Activated B cell treated with CpG ODN at 0.5 μM for 24 hours (primary cell): ENCODE measurements around the gene GANC. TPM values are rescaled to one million over a fixed set of nuclear protein-coding genes. Genes with fewer than 3 reads are reported as not detected.
A peak's percentile ranks its signal among the peaks of the same experiment; 100 is the strongest.

ENCODE experiments used
- ATAC-seq: fragments of 200-7000 bp; cut with Tn5 transposase; one replicate; pipeline ENCODE4 v1.10.0; 2021; ENCODE audit warnings: low read depth, mild to moderate bottlenecking, moderate library complexity
- CTCF ChIA-PET: fragments of 350-600 bp; sonication (Branson Sonifier 250); formaldehyde crosslinking; loops from one replicate; lab custom pipeline; 2021; ENCODE audit warnings: antibody characterized with exemption; lab: Charles Lee
- POLR2A ChIA-PET: fragments of 350-600 bp; sonication (Branson Sonifier 250); formaldehyde crosslinking; loops from one replicate; lab custom pipeline; 2021; ENCODE audit warnings: antibody characterized with exemption; lab: Charles Lee
- DNase-seq: peaks from one replicate; pipeline ENCODE4 v3.0.0; 2022
- H3K27ac Mint-ChIP-seq: one replicate; pipeline ENCODE4 v1.8.0; 2020; ENCODE audit warnings: mixed read lengths
- H3K27me3 Mint-ChIP-seq: one replicate; pipeline ENCODE4 v1.8.0; 2021; ENCODE audit warnings: mixed read lengths
- H3K36me3 Mint-ChIP-seq: one replicate; pipeline ENCODE4 v1.8.0; 2021; ENCODE audit warnings: low read depth, mixed read lengths
- H3K4me1 Mint-ChIP-seq: one replicate; pipeline ENCODE4 v1.8.0; 2021; ENCODE audit warnings: mixed read lengths
- H3K4me3 Mint-ChIP-seq: one replicate; pipeline ENCODE4 v1.8.0; 2020; ENCODE audit warnings: mild to moderate bottlenecking, mixed read lengths
- H3K9me3 Mint-ChIP-seq: one replicate; pipeline ENCODE4 v1.8.0; 2020; ENCODE audit warnings: mixed read lengths
- intact Hi-C: fragments of 100-400 bp; cut with micrococcal nuclease; formaldehyde crosslinking; loops from one replicate; pipeline ENCODE4 v1.15.1; 2024
- total RNA-seq: library from RNA; stranded (reverse); gene quantifications from 2 replicates; pipeline ENCODE4 v1.2.3, GENCODE V29; 2022
- TF ChIP-seq, protein P1 (sequence below): fragments of 200-600 bp; IDR thresholded peaks from one replicate; pipeline ENCODE4 v1.8.0; 2022; ENCODE audit warnings: antibody characterized with exemption, mild to moderate bottlenecking

The GANC gene
- total RNA-seq, 1 donor from 2014 or later: 72.2 TPM

DNA sequence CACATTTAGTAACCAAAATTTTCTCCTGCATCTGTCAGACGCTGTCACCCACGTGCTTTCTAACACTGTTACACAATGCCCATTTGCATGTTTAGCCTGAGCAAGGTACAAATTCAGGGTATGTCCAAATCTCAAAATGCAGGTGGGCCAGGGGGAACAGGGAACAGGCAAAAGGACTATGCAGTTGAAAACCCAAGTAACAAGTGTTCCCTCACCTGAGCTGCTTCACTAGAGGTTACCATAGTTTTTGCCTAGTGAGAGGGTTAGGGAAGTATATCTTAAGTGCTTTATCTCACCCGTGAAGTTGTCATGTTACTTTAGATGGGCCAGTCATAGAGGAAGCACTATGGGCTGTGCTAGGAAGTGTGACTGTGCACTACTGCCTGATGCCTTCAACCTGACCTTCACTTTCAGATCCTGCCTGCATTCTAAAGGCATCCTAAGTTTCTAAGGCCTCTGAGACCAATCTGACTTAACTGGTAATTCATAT lies 6.3 kb downstream of the GANC start:
- H3K27me3 Mint-ChIP-seq: no peaks in the 10 kb centered on the region
- H3K36me3 Mint-ChIP-seq: peaks cover 59% of the 10 kb centered on the region
- TF ChIP-seq, protein P1, sequence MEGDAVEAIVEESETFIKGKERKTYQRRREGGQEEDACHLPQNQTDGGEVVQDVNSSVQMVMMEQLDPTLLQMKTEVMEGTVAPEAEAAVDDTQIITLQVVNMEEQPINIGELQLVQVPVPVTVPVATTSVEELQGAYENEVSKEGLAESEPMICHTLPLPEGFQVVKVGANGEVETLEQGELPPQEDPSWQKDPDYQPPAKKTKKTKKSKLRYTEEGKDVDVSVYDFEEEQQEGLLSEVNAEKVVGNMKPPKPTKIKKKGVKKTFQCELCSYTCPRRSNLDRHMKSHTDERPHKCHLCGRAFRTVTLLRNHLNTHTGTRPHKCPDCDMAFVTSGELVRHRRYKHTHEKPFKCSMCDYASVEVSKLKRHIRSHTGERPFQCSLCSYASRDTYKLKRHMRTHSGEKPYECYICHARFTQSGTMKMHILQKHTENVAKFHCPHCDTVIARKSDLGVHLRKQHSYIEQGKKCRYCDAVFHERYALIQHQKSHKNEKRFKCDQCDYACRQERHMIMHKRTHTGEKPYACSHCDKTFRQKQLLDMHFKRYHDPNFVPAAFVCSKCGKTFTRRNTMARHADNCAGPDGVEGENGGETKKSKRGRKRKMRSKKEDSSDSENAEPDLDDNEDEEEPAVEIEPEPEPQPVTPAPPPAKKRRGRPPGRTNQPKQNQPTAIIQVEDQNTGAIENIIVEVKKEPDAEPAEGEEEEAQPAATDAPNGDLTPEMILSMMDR: no peak
- peaks cover 24% of the 10 kb centered on the region for H3K4me1 Mint-ChIP-seq
- ChIA-PET CTCF (no interaction called here), POLR2A (no interaction called here)
- DNase-seq: no peak
- H3K27ac Mint-ChIP-seq: no peak overlapping the region
- intact Hi-C loops: loop anchor here (10.0 kb wide), 2 partner anchors 456 to 906 kb away; partner anchors contain the start of genes CCNDBP1 and CDAN1
- H3K9me3 Mint-ChIP-seq: no peaks in the 10 kb centered on the region
- no peak overlapping the region for H3K4me3 Mint-ChIP-seq
- peak; percentile 57 for ATAC-seq

DNA sequence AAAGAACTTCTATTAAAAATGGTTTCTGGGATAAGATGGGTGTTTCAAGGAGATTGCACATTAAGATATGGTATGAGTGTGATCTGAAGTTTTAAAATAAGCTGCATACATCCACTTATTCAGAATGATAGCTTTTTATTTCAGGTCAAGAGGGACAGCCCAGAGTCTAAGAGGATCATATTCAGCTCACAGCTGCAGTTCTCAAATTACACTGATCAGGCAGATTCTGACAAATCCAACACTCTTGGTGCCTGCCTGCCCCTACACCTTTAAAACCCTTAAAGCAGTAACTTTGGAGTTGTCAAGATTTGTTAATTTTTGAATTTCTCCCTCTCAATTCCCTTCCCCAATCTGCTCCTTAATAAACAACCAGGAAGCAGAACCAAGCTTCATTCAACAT lies 9.3 kb downstream of the GANC start:
- ATAC-seq: no peak
- Mint-ChIP-seq H3K4me1 (peaks cover 3% of the 10 kb centered on the region), H3K4me3 (no peak overlapping the region), H3K27me3 (no peaks in the 10 kb centered on the region), H3K27ac (no peak overlapping the region), H3K9me3 (no peaks in the 10 kb centered on the region), H3K36me3 (peaks cover 79% of the 10 kb centered on the region)
- ChIA-PET POLR2A (no interaction called here), CTCF (no interaction called here)
- TF ChIP-seq, protein P1: no peak
- no peak for DNase-seq
- intact Hi-C loops: no loop called here

DNA sequence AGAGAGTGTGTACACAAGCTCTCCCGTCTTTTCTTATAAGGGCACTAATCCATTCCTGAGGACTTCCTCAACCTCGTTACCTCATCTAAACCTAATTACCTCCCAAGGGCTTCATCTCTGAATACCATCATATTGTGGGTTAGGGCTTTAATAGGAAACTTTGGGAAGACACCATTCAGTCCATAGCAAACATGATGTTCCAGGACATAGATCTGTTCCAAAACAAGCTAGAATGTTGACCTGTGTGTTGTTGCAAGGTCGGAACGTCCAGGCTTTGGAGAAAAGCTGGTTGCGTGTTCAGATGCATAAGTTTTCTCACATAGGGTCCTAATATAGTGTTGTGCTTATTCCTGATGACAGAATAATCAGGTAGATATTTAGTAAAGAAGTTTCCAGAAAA lies 9.9 kb downstream of the GANC start:
- ATAC-seq: no peak
- intact Hi-C loops: no loop called here
- H3K9me3 Mint-ChIP-seq: no peaks in the 10 kb centered on the region
- no peak for DNase-seq
- no peak overlapping the region for H3K4me3 Mint-ChIP-seq
- peaks cover 84% of the 10 kb centered on the region for H3K36me3 Mint-ChIP-seq
- POLR2A ChIA-PET: no interaction called here
- no peaks in the 10 kb centered on the region for H3K27me3 Mint-ChIP-seq
- CTCF ChIA-PET: no interaction called here
- TF ChIP-seq, protein P1: no peak
- H3K4me1 Mint-ChIP-seq: peaks cover 3% of the 10 kb centered on the region
- no peak overlapping the region for H3K27ac Mint-ChIP-seq

DNA sequence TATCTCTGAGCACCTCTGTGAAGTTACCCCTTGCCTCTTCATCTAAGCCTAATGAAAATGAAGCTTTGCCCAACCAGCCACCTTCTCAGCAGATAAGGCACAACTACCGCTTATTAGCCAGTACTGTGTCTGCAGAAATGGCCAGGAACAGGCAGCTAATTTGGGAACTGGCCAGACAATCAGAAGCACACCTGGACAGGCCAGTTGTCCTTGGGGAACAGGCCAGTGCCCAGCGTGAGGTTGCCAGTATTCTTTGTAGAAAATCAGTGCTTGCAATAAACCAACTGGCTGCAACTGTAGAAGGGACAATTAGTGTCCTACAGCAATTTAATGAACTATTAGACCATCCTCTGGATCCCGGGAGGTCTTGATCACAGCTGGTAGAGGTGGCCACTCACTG lies 10.7 kb downstream of the GANC start:
- Mint-ChIP-seq H3K9me3 (no peaks in the 10 kb centered on the region), H3K27me3 (no peaks in the 10 kb centered on the region), H3K27ac (no peak overlapping the region), H3K4me3 (no peak overlapping the region), H3K4me1 (peaks cover 3% of the 10 kb centered on the region), H3K36me3 (peaks cover 85% of the 10 kb centered on the region)
- ChIA-PET CTCF (no interaction called here), POLR2A (no interaction called here)
- DNase-seq: no peak
- ATAC-seq: no peak
- intact Hi-C loops: no loop called here
- TF ChIP-seq, protein P1: no peak

DNA sequence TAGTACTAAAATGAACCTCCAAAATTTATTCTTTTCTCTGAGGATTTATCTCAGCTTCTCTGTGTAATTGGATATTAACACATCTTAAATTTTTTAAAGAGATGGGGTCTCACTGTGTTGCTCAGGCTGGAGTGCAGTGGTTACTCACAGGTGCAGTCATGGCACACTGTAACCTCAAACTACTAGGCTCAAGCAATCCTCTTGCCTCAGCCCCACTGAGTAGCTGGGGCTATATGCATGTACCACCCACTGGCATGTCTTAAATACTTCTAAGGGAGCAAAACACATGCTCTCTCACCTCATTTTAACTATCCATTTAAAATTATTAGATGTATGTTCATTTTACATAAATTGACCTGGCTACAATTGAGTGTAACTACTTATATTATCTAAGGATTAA lies 11.6 kb downstream of the GANC start:
- Mint-ChIP-seq H3K27ac (no peak overlapping the region), H3K27me3 (no peaks in the 10 kb centered on the region), H3K4me1 (no peaks in the 10 kb centered on the region), H3K9me3 (no peaks in the 10 kb centered on the region), H3K4me3 (no peak overlapping the region), H3K36me3 (peaks cover 85% of the 10 kb centered on the region)
- ChIA-PET CTCF (no interaction called here), POLR2A (no interaction called here)
- ATAC-seq (no peak), DNase-seq (no peak)
- TF ChIP-seq, protein P1: no peak
- intact Hi-C loops: no loop called here
